A549 (cell line): Measurements from ENCODE around the gene PPP2R3B. TPM values are rescaled to one million over a fixed set of nuclear protein-coding genes. Genes with fewer than 3 reads are reported as not detected.

Experiments used
- ATAC-seq, 2 experiments: fragments of 200-7000 bp in 1 of 2; fragments of >200 bp in 1 of 2; cut with Nextera tagmentation in 1 of 2; cut with Tn5 transposase in 1 of 2; 3 replicates each; pipeline versions ENCODE4 v1.8.0 to v1.9.1; 2018 to 2020; ENCODE audit warnings: mild to moderate bottlenecking in 1 of 2, moderate library complexity in 1 of 2
- CTCF ChIA-PET: fragments of 300-600 bp; sonication (Branson Sonifier 250); formaldehyde crosslinking; extraction: SDS; loops from one replicate; lab custom pipeline; 2021; ENCODE audit warnings: antibody characterized with exemption, inconsistent platforms; lab: Yijun Ruan, JAX
- POLR2A ChIA-PET: fragments of 350-600 bp; formaldehyde crosslinking; extraction: SDS; loops from one replicate; lab custom pipeline; 2021; ENCODE audit warnings: antibody characterized with exemption, inconsistent platforms; lab: Yijun Ruan, JAX
- DNase-seq, 2 experiments: peaks; one replicate each; pipeline versions ENCODE4 v3.0.0 to v3.0.0-alpha.2; 2011 to 2016; ENCODE audit warnings: low read depth in 1 of 2, low spot score in 1 of 2
- FAIRE-seq: peaks from 2 replicates; lab custom pipeline; 2011; peaks lifted over from hg19 to GRCh38; lab: Jason Lieb, UNC
- H3K27ac ChIP-seq, 2 experiments: fragments of >200 bp; sonication (Bioruptor Twin); formaldehyde crosslinking; 3 replicates each; pipeline ENCODE4 v1.5.1; 2016 to 2017
- H3K4me1 ChIP-seq: fragments of >200 bp; sonication (Bioruptor Twin); formaldehyde crosslinking; 3 replicates; pipeline ENCODE4 v1.6.1; 2016
- H3K4me2 ChIP-seq: fragments of >200 bp; sonication (Bioruptor Twin); formaldehyde crosslinking; 3 replicates; pipeline ENCODE4 v1.6.1; 2016
- H3K4me3 ChIP-seq: fragments of >200 bp; sonication (Bioruptor Twin); formaldehyde crosslinking; 3 replicates; pipeline ENCODE4 v1.5.1; 2016
- H3K9me3 ChIP-seq: fragments of >200 bp; sonication (Bioruptor Twin); formaldehyde crosslinking; 3 replicates; pipeline ENCODE4 v1.6.1; 2016
- BCL3 ChIP-seq: fragments of >200 bp; sonication (Bioruptor Twin); formaldehyde crosslinking; IDR thresholded peaks from 3 replicates; pipeline ENCODE4 v1.6.1; 2016
- BHLHE40 ChIP-seq: IDR thresholded peaks from 2 replicates; pipeline ENCODE4 v1.6.1; 2012; ENCODE audit warnings: low read depth, low read length, inconsistent platforms
- CEBPB ChIP-seq, 2 experiments: fragments of >200 bp in 1 of 2; sonication (Bioruptor Twin) in 1 of 2; formaldehyde crosslinking in 1 of 2; IDR thresholded peaks; 2 replicates each; pipeline ENCODE4 v1.6.1; 2012 to 2016
- CHD2 ChIP-seq: fragments of 150-350 bp; IDR thresholded peaks from 2 replicates; pipeline ENCODE4 v1.6.1; 2014; ENCODE audit warnings: low read length; ENCODE audit not compliant: partially characterized antibody
- ELK1 ChIP-seq: fragments of 150-350 bp; IDR thresholded peaks from 2 replicates; pipeline ENCODE4 v1.6.1; 2014; ENCODE audit warnings: low read depth, mild to moderate bottlenecking, low read length
- HOXB5 ChIP-seq: fragments of 250-450 bp; sonication (Bioruptor Pico); IDR thresholded peaks from 2 replicates; pipeline ENCODE4 v1.5.0; 2020; ENCODE audit warnings: mild to moderate bottlenecking, moderate library complexity
- MAFK ChIP-seq: fragments of 450-650 bp; IDR thresholded peaks from 2 replicates; pipeline ENCODE4 v1.6.1; 2014; ENCODE audit not compliant: partially characterized antibody
- MAZ ChIP-seq: fragments of 150-350 bp; IDR thresholded peaks from 2 replicates; pipeline ENCODE4 v1.6.1; 2014; ENCODE audit warnings: antibody characterized with exemption, low read depth, low read length, borderline replicate concordance
- PBX3 ChIP-seq: IDR thresholded peaks from 2 replicates; pipeline ENCODE4 v1.6.1; 2012
- POLR2AphosphoS2 ChIP-seq: conservative IDR thresholded peaks from 2 replicates; pipeline ENCODE4 v1.6.1; 2012; ENCODE audit warnings: low read length, improper control_type of control experiment, inconsistent platforms
- RCOR1 ChIP-seq: fragments of 150-350 bp; IDR thresholded peaks from 2 replicates; pipeline ENCODE4 v1.6.1; 2014; ENCODE audit warnings: antibody characterized with exemption, low read length, low read depth
- REST ChIP-seq: fragments of 200-600 bp; sonication (generic); IDR thresholded peaks from 2 replicates; pipeline ENCODE4 v1.6.1; 2016; ENCODE audit warnings: antibody characterized with exemption, mild to moderate bottlenecking, moderate library complexity
- USF2 ChIP-seq: fragments of 450-650 bp; IDR thresholded peaks from 2 replicates; pipeline ENCODE4 v1.6.1; 2014; ENCODE audit warnings: antibody characterized with exemption
- WGBS: methylation state at CpG from one replicate; pipeline ENCODE4 v1.1.6; 2017; ENCODE audit errors: missing lambda C conversion rate; 5-methylcytosine and 5-hydroxymethylcytosine counted together
- polyA plus RNA-seq, 4 experiments: library from polyadenylated mRNA; depleted of rRNA in 3 of 4; stranded (reverse); fragments of >200 nt; fragmentation: RNase III in 1 of 4; extraction: RNeasy Plus Mini Kit Qiagen cat#74134 plus additional on column Dnase treatment in 1 of 4; gene quantifications; 2 replicates in 3 of 4; 3 replicates in 1 of 4; pipeline ENCODE4 v1.2.3, GENCODE V29; 2011 to 2017

The PPP2R3B gene
- polyA plus RNA-seq, 2 of the 4 experiments (the other 2 are of a cell fraction), result 12.6 to 29.6 TPM

- no peak for TF ChIP-seq USF2
- ChIA-PET POLR2A (no interaction called here), CTCF (no interaction called here)
- 95% methylated on average over 34 of the region's 34 CpGs for WGBS
- ATAC-seq (no peak; a peak in 1 of 6 replicates), FAIRE-seq (no peak), DNase-seq (no peak)
- Histone ChIP-seq H3K27ac (no peak overlapping the region), H3K4me2 (no peak overlapping the region), H3K9me3 (no peaks in the 10 kb centered on the region), H3K4me3 (no peak overlapping the region), H3K4me1 (peaks cover 18% of the 10 kb centered on the region)
Observed at GRCh38 chrX:369563-370101, 17.1 kb downstream of the PPP2R3B start.

GRCh38 chrX:368811-369562 is 17.7 kb downstream of the PPP2R3B start:
- DNase-seq (peak; percentile 39 to 43), FAIRE-seq (no peak), ATAC-seq (peak; percentile 49 to 71; a peak in 4 of 6 replicates)
- H3K4me1 ChIP-seq, result peaks cover 14% of the 10 kb centered on the region
- WGBS, result 35% methylated on average over 22 of the region's 25 CpGs
- peak overlapping the region; percentile 53 for H3K4me2 ChIP-seq
- ChIA-PET POLR2A (no interaction called here), CTCF (no interaction called here)
- no peak overlapping the region for H3K4me3 ChIP-seq
- peak overlapping the region; percentile 30 to 76; a peak in 4 of 6 replicates for H3K27ac ChIP-seq
- no peaks in the 10 kb centered on the region; the same call in 2 of the 3 replicates for H3K9me3 ChIP-seq
- TF ChIP-seq MAFK (peak; percentile 56), BCL3 (no peak), HOXB5 (CRISPR knock-in tag) (no peak), BHLHE40 (no peak)

GRCh38 chrX:367866-368265 is 18.8 kb downstream of the PPP2R3B start:
- Histone ChIP-seq H3K4me2 (no peak overlapping the region), H3K4me1 (peaks cover 14% of the 10 kb centered on the region), H3K27ac (no peak overlapping the region), H3K9me3 (peaks cover 7% of the 10 kb centered on the region; the same call in 1 of the 3 replicates), H3K4me3 (no peak overlapping the region)
- no peak for TF ChIP-seq CHD2
- TF ChIP-seq CEBPB (IDR thresholded peaks at IDR 0.05), result no peak
- no peak for TF ChIP-seq MAZ
- no peak for TF ChIP-seq ELK1
- no peak for TF ChIP-seq RCOR1
- TF ChIP-seq POLR2AphosphoS2, result no peak
- no peak for TF ChIP-seq PBX3
- no peak for TF ChIP-seq REST
- WGBS, result 72% methylated on average over 8 of the region's 17 CpGs
- ATAC-seq (0 out of 6 replicates have a peak, but pooled peaks of 1 of the 2 experiments have one; percentile 18), FAIRE-seq (no peak), DNase-seq (no peak)
- ChIA-PET POLR2A (no interaction called here), CTCF (no interaction called here)
